GM19467 (cell line): ENCODE measurements around the gene CDK14.
"Not testable (repeated sequence)": the region's sequence is repeated elsewhere in the genome, so short reads cannot be mapped to it uniquely, and the experiment has no call there.

ENCODE experiments used
- ATAC-seq: cut with Tn5 transposase; IDR thresholded peaks from one replicate; pipeline ENCODE4 v1.9.1; 2021; ENCODE audit warnings: mild to moderate bottlenecking, moderate library complexity; ENCODE audit not compliant: unreplicated experiment

Gene CDK14

DNA sequence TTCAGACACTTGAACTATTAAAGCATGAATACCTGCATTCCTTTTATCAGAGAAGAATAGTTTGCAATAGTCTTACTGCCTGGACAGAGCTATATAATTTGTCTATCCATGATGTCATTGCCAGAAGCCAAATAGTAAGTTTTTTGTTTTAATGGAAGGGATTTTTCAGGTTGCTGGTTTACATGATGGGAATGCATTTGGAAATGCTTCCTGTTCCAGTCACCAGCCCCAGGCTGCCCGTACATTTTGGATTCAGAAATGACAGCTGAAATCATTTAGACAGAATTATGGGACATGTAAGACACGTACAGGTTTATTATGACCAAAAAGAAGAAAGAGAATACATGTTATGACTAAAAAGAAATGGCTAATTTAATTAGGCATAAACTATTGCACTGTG, 293.1 kb downstream of the CDK14 start:
- ATAC-seq = no peak

DNA sequence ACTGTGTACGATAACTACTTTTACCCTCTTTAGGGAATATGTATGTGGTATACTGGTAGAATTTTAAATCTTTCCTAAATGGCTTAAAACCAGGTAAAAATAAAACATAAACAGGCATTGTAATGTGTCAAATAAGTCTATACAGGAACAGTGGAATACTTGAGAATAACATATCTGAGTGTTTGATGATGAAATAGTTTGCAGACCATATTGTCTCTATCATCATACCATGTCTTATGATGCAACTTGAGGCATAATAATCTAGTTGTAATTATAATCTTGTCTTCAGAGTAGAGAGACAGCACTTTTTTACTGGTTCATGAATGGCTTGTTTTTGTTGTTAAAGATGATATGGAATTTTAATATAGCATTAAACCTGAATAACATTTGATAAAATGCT, 293.5 kb downstream of the CDK14 start:
- no peak for ATAC-seq

DNA sequence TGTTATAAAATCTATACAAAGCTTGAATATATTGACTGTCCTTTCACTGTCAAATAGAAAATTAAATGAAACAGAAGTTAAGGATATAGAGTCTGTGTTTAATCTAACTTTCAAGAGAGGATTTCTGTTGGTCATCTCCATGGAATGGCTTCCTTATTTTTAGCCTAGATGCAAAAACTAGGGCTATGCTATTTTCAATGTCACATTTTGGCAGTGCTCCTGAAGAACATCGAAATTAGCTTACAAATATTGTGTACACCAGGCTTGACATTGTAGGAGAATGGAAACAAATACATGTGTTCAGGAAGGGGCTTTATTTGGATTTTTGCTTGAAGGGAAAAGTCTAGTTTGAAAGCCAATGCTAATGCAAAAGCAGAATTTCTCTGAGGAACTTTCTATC, 295.4 kb downstream of the CDK14 start:
- ATAC-seq = no peak

DNA sequence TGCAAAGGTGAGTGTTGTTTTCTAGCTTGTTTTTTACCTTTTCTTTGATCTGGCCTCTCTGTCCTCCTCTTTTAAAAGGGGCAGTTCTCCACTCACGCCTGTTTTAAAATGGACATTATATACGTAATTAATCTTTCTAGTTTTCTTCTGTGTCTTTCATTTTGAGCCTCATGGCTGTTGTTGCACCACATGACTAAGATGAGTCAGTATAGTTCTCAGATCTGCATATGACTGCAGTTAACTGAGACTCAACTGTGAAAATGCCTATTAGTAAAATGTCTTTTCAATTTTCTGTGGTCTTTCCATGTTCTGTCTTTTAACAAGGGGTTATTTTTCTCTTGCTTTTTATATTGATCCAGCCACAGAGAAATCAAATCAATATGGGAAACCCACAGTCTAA, 296.1 kb downstream of the CDK14 start:
- ATAC-seq = peak; percentile 64

DNA sequence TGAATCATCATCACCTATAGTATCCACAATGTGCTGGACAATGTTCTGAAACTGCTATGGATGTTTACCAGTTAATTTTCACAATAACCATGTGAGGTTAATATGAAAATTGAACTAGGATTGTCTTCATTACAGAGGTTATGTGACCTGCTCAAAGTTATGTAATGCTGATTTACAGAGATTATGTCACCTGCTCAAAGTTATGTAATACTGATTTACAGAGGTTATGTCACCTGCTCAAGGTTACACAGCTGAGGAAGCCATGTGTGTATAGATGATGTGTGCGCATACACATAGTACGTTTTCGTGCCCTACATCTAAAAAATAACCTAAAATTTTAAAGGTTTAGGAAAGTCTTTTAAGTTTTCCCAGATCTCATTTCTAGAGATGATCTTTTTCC, 298.0 kb downstream of the CDK14 start:
- ATAC-seq = no peak

DNA sequence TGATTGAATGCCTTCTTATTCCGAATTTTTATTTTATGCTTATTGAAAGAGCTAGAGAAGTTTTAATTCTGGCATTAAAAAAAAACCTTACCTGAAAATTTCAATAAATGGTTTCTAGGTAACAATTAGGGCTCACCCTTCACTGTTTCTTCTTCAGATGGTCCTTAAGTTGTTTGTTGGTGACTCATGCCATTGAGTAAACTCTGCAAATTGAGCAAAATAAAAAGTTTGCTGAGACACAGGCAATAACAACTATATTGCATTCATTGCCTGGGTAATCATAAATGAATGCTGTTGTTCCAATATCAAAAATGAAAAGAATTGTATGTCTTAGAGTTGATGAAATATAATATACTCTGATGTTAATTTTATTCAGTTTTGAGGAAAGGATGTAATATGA, 300.3 kb downstream of the CDK14 start:
- no peak for ATAC-seq

DNA sequence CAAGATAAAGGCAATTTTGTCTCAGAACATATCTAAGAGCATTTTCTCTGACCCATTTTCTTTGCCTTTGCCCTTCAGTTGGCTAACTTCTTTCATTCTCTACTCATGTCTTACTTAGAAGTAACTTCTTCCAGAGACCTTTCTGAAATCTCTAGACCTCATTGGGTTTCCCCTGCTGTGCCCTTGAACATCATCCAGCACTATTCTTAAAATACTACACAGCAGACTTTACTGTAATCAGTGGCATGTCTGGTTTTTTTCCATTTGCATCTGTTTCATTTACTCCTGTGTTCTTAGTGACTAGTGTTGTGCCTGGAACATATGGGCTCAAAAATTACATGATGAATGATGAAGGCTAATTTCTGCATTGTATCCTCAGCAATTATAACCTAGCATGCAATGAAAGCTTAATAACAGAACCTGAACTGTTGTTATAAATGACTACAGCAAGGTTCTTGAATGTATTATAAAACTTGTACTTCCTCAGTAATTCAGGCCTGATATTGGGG, 301.9 kb downstream of the CDK14 start:
- ATAC-seq = no peak

DNA sequence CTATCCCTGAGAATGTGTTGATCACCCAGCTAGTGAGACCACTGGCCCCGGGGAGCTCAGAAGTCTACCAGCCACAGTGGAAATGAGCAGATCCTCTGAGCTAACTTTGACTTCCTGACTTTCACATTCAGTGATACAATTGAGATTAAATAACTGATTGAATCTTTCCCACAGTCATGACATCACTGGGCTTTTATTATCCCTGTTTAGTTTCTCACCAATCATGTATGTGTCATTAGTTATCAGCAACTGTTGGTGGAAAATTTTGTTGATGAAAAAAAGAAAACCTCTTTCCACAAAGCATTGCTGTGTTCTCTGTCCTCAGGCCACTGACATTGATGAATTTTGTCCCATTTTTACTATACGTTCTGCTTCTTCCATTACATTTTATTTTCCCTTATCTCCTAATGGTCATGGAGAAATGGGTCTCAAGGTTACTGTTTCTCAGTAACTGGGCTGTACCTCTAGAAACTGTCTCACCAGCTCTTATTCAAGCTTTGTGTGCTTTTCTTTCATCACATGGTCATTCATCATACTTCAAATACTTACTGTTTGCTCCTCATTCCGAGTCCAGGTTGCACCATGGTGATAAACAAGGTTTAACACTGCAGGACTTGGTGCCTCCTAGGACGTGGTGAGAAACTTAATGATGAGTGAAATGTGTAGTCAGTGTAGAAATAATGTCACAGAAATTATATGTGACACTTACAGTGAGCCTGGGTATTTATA, 304.7 kb downstream of the CDK14 start:
- no peak for ATAC-seq

DNA sequence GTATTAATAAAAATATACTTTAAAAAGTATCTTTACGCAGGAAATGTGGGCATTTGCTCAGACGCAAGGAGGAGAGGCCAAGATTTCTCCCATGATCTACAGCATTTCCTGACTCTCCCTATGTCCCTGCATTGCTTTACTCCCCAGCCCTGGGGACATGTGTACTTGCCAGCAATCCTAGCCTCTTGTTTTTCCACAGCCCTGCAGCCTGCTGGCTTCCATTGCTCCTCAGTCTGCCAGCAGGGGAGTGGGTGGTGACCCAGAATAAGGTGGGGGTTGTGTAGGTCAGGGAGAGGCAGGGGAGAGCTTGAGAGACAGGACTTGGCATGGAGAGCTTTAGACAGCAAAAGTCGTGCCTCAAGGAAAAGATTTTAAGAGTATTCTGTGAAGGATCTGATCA, 307.7 kb downstream of the CDK14 start:
- ATAC-seq = no peak

DNA sequence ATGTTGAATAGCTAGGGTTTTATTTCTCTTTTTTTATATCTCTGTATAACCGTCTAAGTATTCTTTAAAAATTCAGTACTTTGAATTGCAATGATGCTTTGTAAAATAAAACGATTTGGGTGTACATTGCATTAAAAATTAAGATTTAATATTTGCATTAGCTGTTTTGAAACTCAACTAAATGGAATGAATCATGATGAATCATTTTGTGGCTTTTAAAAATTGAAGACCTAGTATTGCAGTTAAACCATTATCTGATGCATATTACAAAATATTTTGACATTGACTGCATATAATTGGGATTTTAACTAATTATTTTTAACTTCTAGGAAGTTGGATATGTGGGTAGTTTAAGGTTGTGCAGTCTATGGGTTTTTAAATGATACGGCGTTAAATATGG, 314.0 kb downstream of the CDK14 start:
- ATAC-seq = no peak

DNA sequence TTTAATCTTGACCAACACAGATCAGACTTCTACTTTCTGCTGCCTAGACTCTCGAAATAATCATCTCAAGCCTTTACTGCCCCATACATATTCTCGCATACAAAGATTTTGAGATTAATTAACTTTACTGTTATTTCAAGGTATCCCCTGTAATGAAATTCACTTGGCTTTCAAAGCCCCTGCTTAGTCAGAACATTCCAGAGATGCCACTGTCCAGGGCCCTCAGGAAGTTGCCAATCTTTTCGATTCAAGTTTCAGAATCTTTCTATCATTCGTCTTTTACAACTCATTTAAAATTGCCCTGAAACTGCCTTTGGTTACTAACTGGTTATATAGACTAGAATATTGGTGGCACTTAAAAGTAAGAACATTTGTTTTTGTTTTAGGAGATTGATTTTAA, 320.2 kb downstream of the CDK14 start:
- ATAC-seq = no peak

DNA sequence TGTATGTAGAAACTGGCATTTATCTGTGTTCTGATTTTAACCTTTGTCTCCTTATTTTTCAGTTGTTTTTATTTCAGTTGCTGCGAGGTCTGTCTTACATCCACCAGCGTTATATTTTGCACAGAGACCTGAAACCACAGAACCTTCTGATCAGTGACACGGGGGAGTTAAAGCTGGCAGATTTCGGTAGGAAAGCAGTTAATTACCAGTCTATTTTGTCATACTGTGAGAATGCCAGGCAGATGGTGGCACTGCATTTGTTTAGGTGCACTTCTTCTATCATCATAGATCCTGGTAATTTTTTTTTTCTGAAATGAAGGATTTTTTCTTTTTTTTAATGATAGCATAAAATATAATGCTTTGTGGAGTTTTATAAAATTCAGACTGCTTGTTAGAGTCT, 321.4 kb downstream of the CDK14 start:
- no peak for ATAC-seq

DNA sequence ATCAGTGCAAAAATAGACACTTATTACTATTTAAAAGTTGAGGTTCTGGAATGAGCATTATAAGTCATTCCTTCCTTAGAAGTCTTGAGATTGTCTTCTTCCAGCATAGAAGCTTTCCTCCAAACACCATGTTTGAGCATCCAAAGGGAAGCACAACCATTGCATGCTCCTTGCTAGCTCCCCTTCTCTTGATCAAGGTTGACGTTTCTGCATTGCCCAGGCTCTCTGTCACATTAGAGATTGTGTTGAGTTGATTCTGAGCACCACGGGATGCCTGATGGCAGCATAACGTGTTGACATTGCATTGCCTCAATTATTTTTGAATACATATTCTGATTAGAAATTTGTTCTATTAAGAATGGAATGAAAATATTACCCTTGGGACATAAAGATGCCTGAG, 322.2 kb downstream of the CDK14 start:
- ATAC-seq = no peak

DNA sequence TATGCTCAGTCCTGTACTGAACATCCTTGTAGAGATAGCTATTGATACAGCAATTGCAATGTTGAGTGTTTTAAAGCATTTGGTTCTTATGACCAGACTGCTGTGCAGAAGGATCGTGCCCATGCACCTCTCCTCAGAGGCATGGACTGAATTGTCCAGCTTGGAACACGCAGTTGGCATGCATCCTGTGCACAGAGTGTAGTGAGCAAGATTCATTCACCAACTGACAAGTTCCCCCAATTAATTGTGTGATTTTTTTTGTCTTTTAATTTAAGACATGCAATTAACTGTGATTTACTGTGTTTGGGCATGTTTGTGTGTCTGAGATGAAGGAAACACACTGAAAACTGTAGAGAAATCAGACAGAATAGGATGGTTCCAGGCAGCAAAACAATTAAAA, 323.7 kb downstream of the CDK14 start:
- ATAC-seq = no peak

DNA sequence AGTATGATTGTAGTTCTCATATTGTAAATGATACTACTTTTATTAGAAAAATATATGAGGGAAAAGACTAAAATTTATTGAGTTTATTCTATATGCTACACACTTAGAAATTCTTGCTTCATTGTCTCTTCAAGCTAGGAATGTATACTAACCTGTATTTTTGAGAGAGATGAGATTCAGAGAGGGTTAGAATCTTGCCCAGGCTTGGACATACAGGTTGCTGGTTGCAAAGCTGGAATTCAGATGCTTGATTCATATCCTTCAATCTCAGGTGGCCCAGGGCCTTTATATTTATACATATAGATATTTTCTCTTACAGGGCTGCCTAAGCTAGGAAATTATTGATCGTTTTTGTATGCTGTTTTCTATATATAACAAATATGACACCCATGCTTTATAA, 324.2 kb downstream of the CDK14 start:
- ATAC-seq = no peak

DNA sequence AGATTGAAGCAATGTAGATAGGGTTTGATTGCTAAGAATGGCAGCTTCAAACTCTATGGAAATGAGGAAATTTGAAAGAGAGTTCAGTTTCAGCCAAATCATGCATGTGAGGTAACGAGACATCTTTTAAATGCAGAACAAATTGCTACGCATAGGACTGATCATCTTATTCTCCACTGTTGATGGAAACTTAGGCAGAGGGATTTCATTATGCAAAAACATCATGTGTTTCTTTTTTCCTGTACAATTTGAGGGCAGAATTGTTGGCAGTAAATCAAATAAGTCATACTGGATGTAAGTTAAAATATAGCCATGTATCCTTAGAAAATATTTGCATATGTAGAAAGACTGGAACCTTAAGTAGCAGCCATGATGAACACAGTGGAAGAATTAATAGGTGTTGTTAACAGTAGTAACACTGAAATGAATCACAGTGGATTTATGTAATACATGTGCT, 327.4 kb downstream of the CDK14 start:
- no peak for ATAC-seq

DNA sequence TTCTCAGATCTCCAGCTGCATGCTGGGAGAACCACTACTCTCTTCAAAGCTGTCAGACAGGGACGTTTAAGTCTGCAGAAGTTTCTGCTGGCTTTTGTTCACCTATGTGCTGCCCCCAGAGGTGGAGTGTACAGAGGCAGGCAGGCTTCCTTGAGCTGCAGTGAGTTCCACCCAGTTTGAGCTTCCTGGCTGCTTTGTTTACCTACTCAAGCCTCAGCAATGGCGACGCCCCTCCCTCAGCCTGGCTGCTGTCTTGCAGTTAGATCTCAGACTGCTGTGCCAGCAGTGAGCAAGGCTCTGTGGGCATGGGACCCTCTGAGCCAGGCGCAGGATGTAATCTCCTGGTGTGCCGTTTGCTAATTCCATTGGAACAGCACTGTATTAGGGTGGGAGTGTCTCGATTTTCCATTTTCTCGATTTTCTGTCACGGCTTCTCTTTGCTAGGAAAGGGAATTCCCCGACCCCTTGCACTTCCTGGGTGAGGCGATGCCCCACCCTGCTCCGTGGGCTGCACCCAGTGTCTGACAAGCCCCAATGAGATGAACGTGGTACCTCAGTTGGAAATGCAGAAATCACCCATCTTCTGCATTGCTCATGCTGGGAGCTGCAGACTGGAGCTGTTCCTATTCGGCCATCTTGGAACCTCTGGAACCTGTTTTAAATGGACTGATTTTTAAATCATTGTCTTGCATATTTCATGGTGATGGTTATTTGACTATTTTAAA, 332.7 kb downstream of the CDK14 start:
- not testable (repeated sequence) for ATAC-seq

DNA sequence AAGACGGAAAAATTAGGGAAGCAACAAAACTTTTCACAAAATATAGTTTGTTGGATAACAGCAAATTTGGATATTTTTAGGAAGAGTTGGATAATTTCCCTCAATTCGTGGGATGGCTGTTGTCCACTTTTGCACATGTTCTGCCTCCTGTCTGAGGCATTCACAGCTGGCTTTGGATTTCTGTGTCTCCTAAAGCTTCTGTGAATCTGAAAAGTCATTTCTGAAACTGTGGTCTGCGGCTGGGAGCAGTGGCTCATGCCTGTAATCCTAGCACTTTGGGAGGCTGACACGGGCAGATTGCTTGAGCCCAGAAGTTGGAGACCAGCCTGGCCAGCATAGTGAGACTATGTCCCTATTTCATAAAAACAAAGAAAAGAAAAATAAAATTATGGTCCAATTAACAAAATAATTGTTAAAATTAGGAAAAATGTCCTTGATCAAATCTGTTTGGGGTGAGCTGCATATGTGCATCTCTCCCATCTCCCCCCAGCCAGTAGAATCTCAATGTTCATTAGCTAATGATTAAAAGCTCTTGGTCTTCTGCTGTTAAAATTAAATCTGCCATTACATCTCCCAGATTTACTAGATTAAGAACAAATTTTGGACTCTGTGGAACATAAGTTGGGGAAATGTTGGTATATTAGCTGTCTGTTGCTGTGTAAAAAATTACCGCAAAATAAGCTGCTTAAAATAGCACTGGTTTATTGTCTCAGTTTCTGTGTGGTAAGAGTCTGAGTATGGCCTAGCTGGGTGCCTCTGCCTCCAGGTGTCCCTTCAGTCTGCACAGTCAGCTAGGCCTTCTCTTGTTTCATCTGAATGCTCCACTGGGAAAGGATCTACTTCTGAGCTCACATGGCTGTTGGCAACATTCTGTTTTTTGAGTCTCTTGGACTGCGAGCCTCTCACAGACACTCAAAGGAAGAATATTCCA, 336.1 kb downstream of the CDK14 start:
- ATAC-seq = peak; percentile 96

DNA sequence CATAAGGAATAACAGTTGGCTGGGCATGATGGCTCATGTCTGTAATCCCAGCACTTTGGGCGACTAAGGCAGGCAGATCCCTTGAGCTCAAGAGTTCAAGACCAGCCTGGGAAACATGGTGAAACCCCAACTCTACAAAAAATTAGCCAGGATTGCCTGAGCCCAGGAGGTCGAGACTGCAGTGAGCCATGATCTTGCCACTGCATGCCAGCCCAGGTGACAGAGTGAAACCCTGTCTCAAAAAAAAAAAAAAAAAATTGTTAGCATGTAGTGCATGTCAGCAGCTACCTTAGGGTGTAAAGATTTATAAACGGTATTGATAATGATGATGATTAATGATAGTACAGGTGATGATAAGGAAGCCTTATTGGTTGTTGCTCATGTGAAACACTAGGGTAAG, 336.9 kb downstream of the CDK14 start:
- no peak for ATAC-seq

DNA sequence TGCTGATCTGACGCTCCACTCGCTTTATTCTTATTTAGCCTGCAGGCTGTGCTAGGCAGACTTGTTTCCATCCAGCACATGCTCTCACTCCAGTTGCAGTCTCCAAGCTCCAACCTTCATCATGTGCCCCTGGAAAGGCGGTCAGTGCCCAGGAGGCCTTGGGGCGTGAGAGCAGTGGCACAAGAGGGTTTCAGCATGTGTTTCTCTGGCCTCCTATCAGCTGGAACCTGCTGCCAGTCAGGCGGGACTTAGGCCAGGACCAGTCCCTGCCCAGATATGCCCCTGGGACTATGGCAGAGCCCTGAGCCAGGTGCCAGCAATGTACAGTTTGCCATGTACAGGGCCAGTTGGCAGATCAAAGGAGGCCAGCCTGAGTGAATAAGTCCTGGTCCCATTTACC, 337.9 kb downstream of the CDK14 start:
- no peak for ATAC-seq

DNA sequence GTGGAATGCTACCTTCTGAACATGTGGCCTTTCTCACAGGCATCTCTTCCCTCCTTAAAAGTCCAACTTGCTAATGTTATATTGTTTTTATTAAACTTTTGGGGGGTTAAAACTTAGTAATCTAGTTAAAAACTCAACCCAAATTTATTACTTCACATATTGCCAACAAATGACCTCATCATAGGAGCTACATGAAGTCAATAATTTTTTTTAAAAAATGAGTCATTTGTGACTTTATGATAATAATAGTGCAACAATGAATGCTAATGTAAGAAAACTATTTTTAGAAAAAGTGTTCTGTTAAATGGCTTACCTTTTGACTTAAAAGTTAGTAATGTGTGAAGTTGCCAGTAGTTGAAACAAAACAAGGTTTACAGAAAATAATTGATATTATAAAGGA, 342.2 kb downstream of the CDK14 start:
- ATAC-seq = no peak
